A549 (cell line): Measurements from ENCODE around the gene CADM1. TPM values are rescaled to one million over a fixed set of nuclear protein-coding genes. Genes with fewer than 3 reads are reported as not detected.

ENCODE experiments used
- ATAC-seq, 2 experiments: fragments of 200-7000 bp in 1 of 2; fragments of >200 bp in 1 of 2; cut with Nextera tagmentation in 1 of 2; cut with Tn5 transposase in 1 of 2; 3 replicates each; pipeline versions ENCODE4 v1.8.0 to v1.9.1; 2018 to 2020; ENCODE audit warnings: mild to moderate bottlenecking in 1 of 2, moderate library complexity in 1 of 2
- CTCF ChIA-PET: fragments of 300-600 bp; sonication (Branson Sonifier 250); formaldehyde crosslinking; extraction: SDS; loops from one replicate; lab custom pipeline; 2021; ENCODE audit warnings: antibody characterized with exemption, inconsistent platforms; lab: Yijun Ruan, JAX
- POLR2A ChIA-PET: fragments of 350-600 bp; formaldehyde crosslinking; extraction: SDS; loops from one replicate; lab custom pipeline; 2021; ENCODE audit warnings: antibody characterized with exemption, inconsistent platforms; lab: Yijun Ruan, JAX
- DNase-seq, 2 experiments: peaks; one replicate each; pipeline versions ENCODE4 v3.0.0 to v3.0.0-alpha.2; 2011 to 2016; ENCODE audit warnings: low read depth in 1 of 2, low spot score in 1 of 2
- FAIRE-seq: peaks from 2 replicates; lab custom pipeline; 2011; peaks lifted over from hg19 to GRCh38; lab: Jason Lieb, UNC
- H3K27ac ChIP-seq, 2 experiments: fragments of >200 bp; sonication (Bioruptor Twin); formaldehyde crosslinking; 3 replicates each; pipeline ENCODE4 v1.5.1; 2016 to 2017
- H3K4me1 ChIP-seq: fragments of >200 bp; sonication (Bioruptor Twin); formaldehyde crosslinking; 3 replicates; pipeline ENCODE4 v1.6.1; 2016
- H3K4me2 ChIP-seq: fragments of >200 bp; sonication (Bioruptor Twin); formaldehyde crosslinking; 3 replicates; pipeline ENCODE4 v1.6.1; 2016
- H3K4me3 ChIP-seq: fragments of >200 bp; sonication (Bioruptor Twin); formaldehyde crosslinking; 3 replicates; pipeline ENCODE4 v1.5.1; 2016
- H3K9me3 ChIP-seq: fragments of >200 bp; sonication (Bioruptor Twin); formaldehyde crosslinking; 3 replicates; pipeline ENCODE4 v1.6.1; 2016
- CBX8 ChIP-seq: fragments of 200-600 bp; sonication (generic); IDR thresholded peaks from 2 replicates; pipeline ENCODE4 v1.6.1; 2016
- CEBPB ChIP-seq, 2 experiments: fragments of >200 bp in 1 of 2; sonication (Bioruptor Twin) in 1 of 2; formaldehyde crosslinking in 1 of 2; IDR thresholded peaks; 2 replicates each; pipeline ENCODE4 v1.6.1; 2012 to 2016
- CTCF ChIP-seq: fragments of >200 bp; sonication (Bioruptor Twin); formaldehyde crosslinking; IDR thresholded peaks from 3 replicates; pipeline ENCODE4 v1.5.1; 2016
- E2F6 ChIP-seq: IDR thresholded peaks from 2 replicates; pipeline ENCODE4 v1.6.1; 2012; ENCODE audit warnings: low read depth, borderline replicate concordance
- EHF ChIP-seq: fragments of 250-450 bp; sonication (Bioruptor Pico); IDR thresholded peaks from 2 replicates; pipeline ENCODE4 v1.5.0; 2020; ENCODE audit warnings: mild to moderate bottlenecking
- EHMT2 ChIP-seq: fragments of 200-600 bp; sonication (generic); IDR thresholded peaks from 2 replicates; pipeline ENCODE4 v1.6.1; 2016; ENCODE audit warnings: antibody characterized with exemption, low read depth, mild to moderate bottlenecking, moderate library complexity
- ELK1 ChIP-seq: fragments of 150-350 bp; IDR thresholded peaks from 2 replicates; pipeline ENCODE4 v1.6.1; 2014; ENCODE audit warnings: low read depth, mild to moderate bottlenecking, low read length
- HOXB13 ChIP-seq: fragments of 250-450 bp; sonication (Bioruptor Pico); IDR thresholded peaks from 2 replicates; pipeline ENCODE4 v1.5.0; 2020; ENCODE audit warnings: low read depth, mild to moderate bottlenecking, moderate library complexity
- HOXB5 ChIP-seq: fragments of 250-450 bp; sonication (Bioruptor Pico); IDR thresholded peaks from 2 replicates; pipeline ENCODE4 v1.5.0; 2020; ENCODE audit warnings: mild to moderate bottlenecking, moderate library complexity
- MYC ChIP-seq: IDR thresholded peaks from 2 replicates; pipeline ENCODE4 v1.6.1; 2012; ENCODE audit warnings: mild to moderate bottlenecking, inconsistent platforms, low read length, improper control_type of control experiment, borderline replicate concordance
- NFE2L2 ChIP-seq: fragments of 150-350 bp; conservative IDR thresholded peaks from 2 replicates; pipeline ENCODE4 v1.6.1; 2014; ENCODE audit warnings: low read length
- NPAS2 ChIP-seq: fragments of 250-450 bp; sonication (Bioruptor Pico); IDR thresholded peaks from 2 replicates; pipeline ENCODE4 v1.8.0; 2022; ENCODE audit warnings: mild to moderate bottlenecking, moderate library complexity, borderline replicate concordance
- PBX3 ChIP-seq: IDR thresholded peaks from 2 replicates; pipeline ENCODE4 v1.6.1; 2012
- PHF8 ChIP-seq: fragments of 200-600 bp; sonication (generic); IDR thresholded peaks from 2 replicates; pipeline ENCODE4 v1.6.1; 2016; ENCODE audit warnings: low read depth, mild to moderate bottlenecking, antibody characterized with exemption, moderate library complexity, borderline replicate concordance
- RAD21 ChIP-seq, 2 experiments: fragments of >200 bp in 1 of 2; sonication (Bioruptor Twin) in 1 of 2; formaldehyde crosslinking in 1 of 2; IDR thresholded peaks in 1 of 2; conservative IDR thresholded peaks in 1 of 2; 2 replicates in 1 of 2; 3 replicates in 1 of 2; pipeline ENCODE4 v1.6.1; 2012 to 2018; ENCODE audit warnings: inconsistent platforms in 1 of 2
- RCOR1 ChIP-seq: fragments of 150-350 bp; IDR thresholded peaks from 2 replicates; pipeline ENCODE4 v1.6.1; 2014; ENCODE audit warnings: antibody characterized with exemption, low read length, low read depth
- RFX5 ChIP-seq: fragments of 450-650 bp; IDR thresholded peaks from 2 replicates; pipeline ENCODE4 v1.7.1; 2014; ENCODE audit warnings: antibody characterized with exemption, mild to moderate bottlenecking, moderate library complexity
- SREBF2 ChIP-seq: fragments of 450-650 bp; IDR thresholded peaks from 2 replicates; pipeline ENCODE4 v1.6.1; 2014; ENCODE audit warnings: mild to moderate bottlenecking, moderate library complexity
- TP53 ChIP-seq: fragments of 250-450 bp; sonication (Bioruptor Pico); IDR thresholded peaks from 2 replicates; pipeline ENCODE4 v1.5.0; 2021; ENCODE audit warnings: mild to moderate bottlenecking, moderate library complexity
- USF2 ChIP-seq: fragments of 450-650 bp; IDR thresholded peaks from 2 replicates; pipeline ENCODE4 v1.6.1; 2014; ENCODE audit warnings: antibody characterized with exemption
- ZNF302 ChIP-seq: fragments of 250-450 bp; sonication (Bioruptor Pico); IDR thresholded peaks from 2 replicates; pipeline ENCODE4 v1.9.0; 2021; ENCODE audit warnings: inconsistent platforms, mild to moderate bottlenecking, moderate library complexity
- WGBS: methylation state at CpG from one replicate; pipeline ENCODE4 v1.1.6; 2017; ENCODE audit errors: missing lambda C conversion rate; 5-methylcytosine and 5-hydroxymethylcytosine counted together
- polyA plus RNA-seq, 4 experiments: library from polyadenylated mRNA; depleted of rRNA in 3 of 4; stranded (reverse); fragments of >200 nt; fragmentation: RNase III in 1 of 4; extraction: RNeasy Plus Mini Kit Qiagen cat#74134 plus additional on column Dnase treatment in 1 of 4; gene quantifications; 2 replicates in 3 of 4; 3 replicates in 1 of 4; pipeline ENCODE4 v1.2.3, GENCODE V29; 2011 to 2017
- TF ChIP-seq, protein P1 (sequence below): fragments of 250-450 bp; sonication (Bioruptor Pico); IDR thresholded peaks from 2 replicates; pipeline ENCODE4 v1.5.0; 2020; ENCODE audit warnings: low read depth, mild to moderate bottlenecking, moderate library complexity

CADM1 gene
- polyA plus RNA-seq, 2 of the 4 experiments (the other 2 are of a cell fraction): 33.4 to 36.7 TPM

DNA sequence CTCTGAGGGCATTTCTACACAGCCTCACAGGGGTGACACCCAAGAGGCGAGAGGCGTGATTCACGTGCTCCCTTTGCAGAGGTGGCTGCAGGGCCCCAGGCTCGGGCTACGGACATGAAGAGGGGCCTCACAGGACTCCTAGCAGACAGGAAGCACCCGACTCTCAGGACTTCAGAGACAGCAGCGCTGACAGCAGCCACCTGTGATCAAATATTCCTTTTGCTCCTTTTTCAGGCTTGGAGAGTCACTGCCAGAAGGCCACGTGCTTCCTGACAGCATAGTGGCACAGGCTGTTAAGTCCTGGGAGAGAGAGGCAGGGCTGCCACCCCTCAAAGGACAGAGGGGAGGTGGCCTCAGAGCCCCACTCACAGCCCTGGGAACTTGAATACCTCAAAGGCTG lies 348.9 kb downstream of the CADM1 start:
- DNase-seq: no peak
- TF ChIP-seq TP53 (no peak), ELK1 (no peak), E2F6 (no peak), ZNF302 (CRISPR knock-in tag) (no peak), PHF8 (no peak)
- TF ChIP-seq, all 56 proteins: peak for 0
- Histone ChIP-seq H3K4me1 (peaks cover 5% of the 10 kb centered on the region; the same call in 1 of the 3 replicates), H3K9me3 (no peaks in the 10 kb centered on the region), H3K27ac (no peak overlapping the region), H3K4me3 (no peak overlapping the region), H3K4me2 (no peak overlapping the region)
- ATAC-seq (no peak), FAIRE-seq (no peak)
- ChIA-PET POLR2A (no interaction called here), CTCF (interaction anchor here (0.6 kb wide), 1 partner anchor 320 kb away, joined by 3 read pairs; no protein-coding TSS in a partner anchor)
- 90% methylated on average over 2 of the region's 8 CpGs for WGBS

- DNase-seq (no peak), FAIRE-seq (no peak), ATAC-seq (no peak)
- Histone ChIP-seq H3K4me1 (peaks cover 5% of the 10 kb centered on the region; the same call in 1 of the 3 replicates), H3K9me3 (no peaks in the 10 kb centered on the region), H3K4me3 (no peak overlapping the region), H3K4me2 (no peak overlapping the region), H3K27ac (peak overlapping the region in 1 of 2 experiments; percentile 78; a peak in 3 of 6 replicates)
- ChIA-PET CTCF (no interaction called here), POLR2A (no interaction called here)
- WGBS: 66% methylated on average over 8 of the region's 9 CpGs
- no peak for TF ChIP-seq HOXB5
- no peak for TF ChIP-seq E2F6
- no peak for TF ChIP-seq CBX8
- TF ChIP-seq EHF (CRISPR knock-in tag): no peak
- no peak for TF ChIP-seq EHMT2
- no peak for TF ChIP-seq NPAS2 (CRISPR knock-in tag)
- no peak for TF ChIP-seq USF2
- no peak for TF ChIP-seq HOXB13 (CRISPR knock-in tag)
- no peak for TF ChIP-seq RCOR1
- TF ChIP-seq MYC: no peak
- TF ChIP-seq PBX3: no peak
Measured at GRCh38 chr11:115154355-115154736, 349.9 kb downstream of the CADM1 start.

GRCh38 chr11:115153731-115154354 lies 350.4 kb downstream of the CADM1 start:
- DNase-seq (no peak), ATAC-seq (no peak), FAIRE-seq (no peak)
- Histone ChIP-seq H3K27ac (peak overlapping the region; percentile 64 to 78; a peak in 5 of 6 replicates), H3K4me3 (no peak overlapping the region), H3K4me1 (peaks cover 5% of the 10 kb centered on the region; the same call in 1 of the 3 replicates), H3K4me2 (peak overlapping the region; percentile 43; the same call in 2 of the 3 replicates), H3K9me3 (no peaks in the 10 kb centered on the region)
- ChIA-PET POLR2A (no interaction called here), CTCF (no interaction called here)
- WGBS: 90% methylated on average over 39 of the region's 39 CpGs
- TF ChIP-seq NFE2L2: no peak
- TF ChIP-seq, protein P1, sequence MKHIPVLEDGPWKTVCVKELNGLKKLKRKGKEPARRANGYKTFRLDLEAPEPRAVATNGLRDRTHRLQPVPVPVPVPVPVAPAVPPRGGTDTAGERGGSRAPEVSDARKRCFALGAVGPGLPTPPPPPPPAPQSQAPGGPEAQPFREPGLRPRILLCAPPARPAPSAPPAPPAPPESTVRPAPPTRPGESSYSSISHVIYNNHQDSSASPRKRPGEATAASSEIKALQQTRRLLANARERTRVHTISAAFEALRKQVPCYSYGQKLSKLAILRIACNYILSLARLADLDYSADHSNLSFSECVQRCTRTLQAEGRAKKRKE (CRISPR knock-in tag): no peak
- TF ChIP-seq CTCF: no peak
- no peak for TF ChIP-seq RCOR1
- TF ChIP-seq SREBF2: no peak
- no peak for TF ChIP-seq PBX3
- TF ChIP-seq RFX5: no peak
- TF ChIP-seq RAD21 (conservative IDR thresholded peaks at IDR 0.05 in 1 of 2, IDR thresholded peaks at IDR 0.05 in 1 of 2): no peak
- no peak for TF ChIP-seq TP53
- TF ChIP-seq CEBPB (IDR thresholded peaks at IDR 0.05): no peak
